HepG2 (cell line): ENCODE data around the gene CCDC124. TPM values are rescaled to one million over a fixed set of nuclear protein-coding genes. Genes with fewer than 3 reads are reported as not detected.

Experiments used
- CBFB ChIP-seq: sonication (generic); formaldehyde crosslinking; IDR thresholded peaks from 2 replicates; pipeline ENCODE4 v1.4.0; 2020; ENCODE audit warnings: missing genetic modification reagents
- CHD2 ChIP-seq: IDR thresholded peaks from 2 replicates; pipeline ENCODE4 v1.6.1; 2011; ENCODE audit warnings: low read depth, low read length, improper control_type of control experiment
- ELF1 ChIP-seq: sonication (generic); formaldehyde crosslinking; IDR thresholded peaks from 2 replicates; pipeline ENCODE4 v1.4.0; 2020; ENCODE audit warnings: missing genetic modification reagents
- GLMP ChIP-seq: sonication (generic); formaldehyde crosslinking; IDR thresholded peaks from 2 replicates; pipeline ENCODE4 v1.9.0; 2021; ENCODE audit warnings: missing genetic modification reagents, mild to moderate bottlenecking, borderline replicate concordance
- JUND ChIP-seq: sonication (generic); formaldehyde crosslinking; IDR thresholded peaks from 2 replicates; pipeline ENCODE4 v1.8.0; 2022; ENCODE audit warnings: mild to moderate bottlenecking, missing genetic modification reagents
- LRRFIP1 ChIP-seq: sonication (generic); formaldehyde crosslinking; conservative IDR thresholded peaks from 2 replicates; pipeline ENCODE4 v1.4.0; 2020; ENCODE audit warnings: missing genetic modification reagents
- PRDM10 ChIP-seq: sonication (generic); formaldehyde crosslinking; IDR thresholded peaks from 2 replicates; pipeline ENCODE4 v1.4.0; 2020; ENCODE audit warnings: low read depth, missing genetic modification reagents
- TARDBP ChIP-seq: sonication (generic); formaldehyde crosslinking; IDR thresholded peaks from 2 replicates; pipeline ENCODE4 v1.8.0; 2022; ENCODE audit warnings: mild to moderate bottlenecking, missing genetic modification reagents
- TBX2 ChIP-seq: sonication (generic); formaldehyde crosslinking; IDR thresholded peaks from 2 replicates; pipeline ENCODE4 v1.5.0; 2020; ENCODE audit warnings: missing genetic modification reagents, mild to moderate bottlenecking, borderline replicate concordance
- THYN1 ChIP-seq: sonication (generic); formaldehyde crosslinking; IDR thresholded peaks from 2 replicates; pipeline ENCODE4 v1.8.1; 2023; ENCODE audit warnings: low read depth, mild to moderate bottlenecking, moderate library complexity, missing genetic modification reagents, borderline replicate concordance
- TIGD3 ChIP-seq: sonication (generic); formaldehyde crosslinking; IDR thresholded peaks from 2 replicates; pipeline ENCODE4 v1.5.1; 2020; ENCODE audit warnings: mild to moderate bottlenecking, missing genetic modification reagents, borderline replicate concordance
- YEATS2 ChIP-seq: sonication (generic); formaldehyde crosslinking; IDR thresholded peaks from 2 replicates; pipeline ENCODE4 v1.4.0; 2020; ENCODE audit warnings: missing genetic modification reagents, borderline replicate concordance
- ZBTB39 ChIP-seq: sonication (generic); formaldehyde crosslinking; IDR thresholded peaks from 2 replicates; pipeline ENCODE4 v1.5.0; 2020; ENCODE audit warnings: missing genetic modification reagents
- ZNF143 ChIP-seq: sonication (generic); formaldehyde crosslinking; IDR thresholded peaks from 2 replicates; pipeline ENCODE4 v1.4.0; 2020; ENCODE audit warnings: missing genetic modification reagents
- ZNF160 ChIP-seq: sonication (generic); formaldehyde crosslinking; IDR thresholded peaks from 2 replicates; pipeline ENCODE4 v1.8.0; 2022; ENCODE audit warnings: mild to moderate bottlenecking, inconsistent platforms, missing genetic modification reagents
- ZNF749 ChIP-seq: sonication (generic); formaldehyde crosslinking; IDR thresholded peaks from 2 replicates; pipeline ENCODE4 v1.8.0; 2022; ENCODE audit warnings: mild to moderate bottlenecking, missing genetic modification reagents, moderate library complexity, borderline replicate concordance
- ZNF782 ChIP-seq: sonication (generic); formaldehyde crosslinking; IDR thresholded peaks from 2 replicates; pipeline ENCODE4 v1.4.0; 2020; ENCODE audit warnings: missing genetic modification reagents, mild to moderate bottlenecking, borderline replicate concordance
- polyA plus RNA-seq, 8 experiments: library from polyadenylated mRNA; depleted of rRNA in 3 of 8; stranded (reverse) in 7 of 8; unstranded in 1 of 8; fragments of >200 nt; fragmentation: Illumina TruSeq in 4 of 8; extraction: Trizol in 4 of 8; gene quantifications; 2 replicates each; pipeline versions ENCODE4 v1.2.1 to v1.2.3, GENCODE V29; 2011 to 2016; ENCODE audit warnings: low read depth in 4 of 8, missing spikeins in 1 of 8, mixed read lengths in 1 of 8; ENCODE audit not compliant: insufficient read depth in 1 of 8
- total RNA-seq, 5 experiments: library from RNA; depleted of rRNA; stranded (reverse); fragments of >200 nt; fragmentation: Illumina TruSeq; extraction: Trizol; gene quantifications; 2 replicates each; pipeline ENCODE4 v1.2.3, GENCODE V29; 2016; ENCODE audit warnings: low read depth in 1 of 5

The CCDC124 gene
- total and polyA plus RNA-seq, 2 of the 13 experiments (the other 11 are each of a cell fraction or from before 2014, with no cell fraction given) = 14.9 to 20.3 TPM

GRCh38 chr19:17932485-17933338 is at the start of gene CCDC124 (continued):
- TF ChIP-seq CHD2 = no peak
- TF ChIP-seq ZNF749 = no peak
- peak; percentile 81; the same call in 1 of the 2 replicates for TF ChIP-seq YEATS2 (CRISPR knock-in tag)
- TF ChIP-seq PRDM10 (CRISPR knock-in tag) = no peak
- TF ChIP-seq ZNF143 (CRISPR knock-in tag) = peak; percentile 80
- peak; percentile 45 for TF ChIP-seq ZNF160 (CRISPR knock-in tag)
- no peak for TF ChIP-seq JUND (CRISPR knock-in tag)
- TF ChIP-seq TARDBP (CRISPR knock-in tag) = peak; percentile 69; the same call in 1 of the 2 replicates
- TF ChIP-seq CBFB = peak; percentile 59; the same call in 1 of the 2 replicates
- TF ChIP-seq ZNF782 (CRISPR knock-in tag) = no peak; the same call in 1 of the 2 replicates
- TF ChIP-seq THYN1 (CRISPR knock-in tag) = no peak
- no peak; the same call in 1 of the 2 replicates for TF ChIP-seq ZBTB39 (CRISPR knock-in tag)
- peak; percentile 68 for TF ChIP-seq ELF1
- no peak for TF ChIP-seq GLMP (CRISPR knock-in tag)
- no peak for TF ChIP-seq TIGD3 (CRISPR knock-in tag)
- TF ChIP-seq LRRFIP1 = 0 out of 2 replicates have a peak, but pooled peaks have one; percentile 40
- TF ChIP-seq TBX2 (CRISPR knock-in tag) = peak; percentile 62
